Immature natural killer cell (primary cell): Measurements from ENCODE around the gene CELF1. TPM values are rescaled to one million over a fixed set of nuclear protein-coding genes. Genes with fewer than 3 reads are reported as not detected.

Experiments used
- DNase-seq, 3 donors: peaks; one replicate each; pipeline ENCODE4 v3.0.0; 2022; ENCODE audit warnings: mixed read lengths in 1 of 3
- H3K27ac Mint-ChIP-seq, 6 donors: one replicate each; pipeline ENCODE4 v1.8.0; 2020; ENCODE audit warnings: mixed read lengths in 6 of 6, mild to moderate bottlenecking in 5 of 6, inconsistent platforms in 4 of 6, moderate library complexity in 3 of 6
- H3K27me3 Mint-ChIP-seq, 3 donors: one replicate each; pipeline ENCODE4 v1.8.0; 2020 to 2021; ENCODE audit warnings: low read depth in 3 of 3, mild to moderate bottlenecking in 3 of 3, mixed read lengths in 3 of 3, moderate library complexity in 3 of 3, inconsistent platforms in 1 of 3
- H3K36me3 Mint-ChIP-seq, 3 donors: one replicate each; pipeline ENCODE4 v1.8.0; 2020; ENCODE audit warnings: mixed read lengths in 3 of 3, inconsistent platforms in 2 of 3, mild to moderate bottlenecking in 2 of 3
- H3K4me1 Mint-ChIP-seq, 2 donors: one replicate each; pipeline ENCODE4 v1.8.0; 2020; ENCODE audit warnings: inconsistent platforms in 2 of 2, mild to moderate bottlenecking in 2 of 2, mixed read lengths in 2 of 2, moderate library complexity in 1 of 2
- H3K4me3 Mint-ChIP-seq, 5 donors: one replicate each; pipeline ENCODE4 v1.8.0; 2020; ENCODE audit warnings: mild to moderate bottlenecking in 5 of 5, mixed read lengths in 5 of 5, inconsistent platforms in 3 of 5, moderate library complexity in 3 of 5
- H3K9me3 Mint-ChIP-seq, 6 donors: one replicate each; pipeline ENCODE4 v1.8.0; 2020; ENCODE audit warnings: mild to moderate bottlenecking in 6 of 6, mixed read lengths in 6 of 6, inconsistent platforms in 4 of 6, moderate library complexity in 3 of 6
- polyA plus RNA-seq, 3 donors: library from polyadenylated mRNA; unstranded; fragments of 300-500 nt; fragmentation: Illumina TruSeq; gene quantifications; one replicate each; pipeline ENCODE4 v1.2.3, GENCODE V29; 2021

The CELF1 gene
- polyA plus RNA-seq, 3 donors from 2014 or later: 21.0 to 58.1 (median 35.5) TPM

DNA sequence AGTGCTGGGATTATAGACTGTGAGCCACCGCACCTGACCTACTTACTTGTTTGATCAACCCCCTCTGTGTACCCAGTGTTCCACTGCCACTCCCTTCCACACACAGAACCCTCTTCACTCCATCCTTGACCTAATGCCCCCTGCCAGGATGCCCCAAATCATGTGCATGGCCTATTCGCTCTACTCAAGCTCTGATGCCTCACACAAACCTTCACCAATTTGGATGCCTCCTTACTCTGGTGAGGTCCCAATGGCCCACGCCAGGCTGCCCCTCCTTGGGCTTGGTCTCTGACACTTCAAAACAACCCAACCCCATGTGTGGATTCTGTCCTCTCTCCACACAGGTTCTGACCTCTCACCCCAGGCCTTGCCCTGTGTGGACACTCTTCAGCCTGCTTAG is 117.2 kb downstream of the CELF1 start:
- H3K27me3 Mint-ChIP-seq: peaks cover 0 to 4% (median 3%) of the 10 kb centered on the region in 3 donors
- H3K27ac Mint-ChIP-seq: peak overlapping the region in 1 of 6 donors; percentile 40
- no peaks in the 10 kb centered on the region for H3K9me3 Mint-ChIP-seq
- no peak overlapping the region for H3K4me3 Mint-ChIP-seq
- no peaks in the 10 kb centered on the region for H3K36me3 Mint-ChIP-seq
- H3K4me1 Mint-ChIP-seq: no peaks in the 10 kb centered on the region
- no peak for DNase-seq

DNA sequence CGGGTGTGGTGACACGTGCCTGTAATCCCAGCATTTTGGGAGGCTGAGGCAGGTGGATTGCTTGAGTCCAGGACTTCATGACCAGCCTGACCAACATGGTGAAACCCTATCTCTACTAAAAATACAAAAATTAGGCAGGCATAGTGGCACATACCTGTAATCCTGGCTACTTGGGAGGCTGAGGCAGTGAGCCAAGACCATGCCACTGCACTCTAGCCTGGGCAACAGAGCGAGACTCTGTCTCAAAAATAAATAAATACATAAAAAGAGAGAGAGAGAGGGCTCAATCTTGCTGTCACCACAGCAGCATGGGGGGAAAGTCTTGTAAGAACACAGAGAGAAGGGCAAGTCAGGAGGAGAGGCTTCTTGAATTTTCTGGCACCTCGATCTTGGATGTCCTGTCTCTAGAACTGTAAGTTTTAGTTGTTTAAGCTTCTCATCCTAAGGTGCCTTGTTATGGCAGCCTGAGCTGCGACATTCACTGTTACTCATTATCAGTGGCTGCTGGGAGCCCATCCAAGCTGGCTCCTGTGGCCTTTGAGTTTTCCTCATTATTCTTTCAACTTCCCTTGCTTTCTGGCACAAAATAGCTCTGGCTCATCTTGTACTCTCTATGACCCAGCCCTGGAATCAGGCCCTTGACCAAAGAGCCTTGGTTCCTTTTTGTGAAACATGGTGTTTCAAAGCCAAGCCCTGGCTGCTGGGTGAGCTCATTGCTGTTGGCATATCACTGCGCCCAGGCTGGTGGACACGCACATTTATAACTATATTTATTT is 118.7 kb downstream of the CELF1 start:
- Mint-ChIP-seq H3K4me3 (no peak overlapping the region), H3K4me1 (no peaks in the 10 kb centered on the region), H3K27ac (no peak overlapping the region), H3K36me3 (no peaks in the 10 kb centered on the region), H3K9me3 (no peaks in the 10 kb centered on the region), H3K27me3 (peaks cover 0 to 4% (median 3%) of the 10 kb centered on the region in 3 donors)
- DNase-seq: no peak

GRCh38 chr11:47433157-47433556 is 119.8 kb downstream of the CELF1 start:
- Mint-ChIP-seq H3K27ac (no peak overlapping the region), H3K4me3 (no peak overlapping the region)

DNA sequence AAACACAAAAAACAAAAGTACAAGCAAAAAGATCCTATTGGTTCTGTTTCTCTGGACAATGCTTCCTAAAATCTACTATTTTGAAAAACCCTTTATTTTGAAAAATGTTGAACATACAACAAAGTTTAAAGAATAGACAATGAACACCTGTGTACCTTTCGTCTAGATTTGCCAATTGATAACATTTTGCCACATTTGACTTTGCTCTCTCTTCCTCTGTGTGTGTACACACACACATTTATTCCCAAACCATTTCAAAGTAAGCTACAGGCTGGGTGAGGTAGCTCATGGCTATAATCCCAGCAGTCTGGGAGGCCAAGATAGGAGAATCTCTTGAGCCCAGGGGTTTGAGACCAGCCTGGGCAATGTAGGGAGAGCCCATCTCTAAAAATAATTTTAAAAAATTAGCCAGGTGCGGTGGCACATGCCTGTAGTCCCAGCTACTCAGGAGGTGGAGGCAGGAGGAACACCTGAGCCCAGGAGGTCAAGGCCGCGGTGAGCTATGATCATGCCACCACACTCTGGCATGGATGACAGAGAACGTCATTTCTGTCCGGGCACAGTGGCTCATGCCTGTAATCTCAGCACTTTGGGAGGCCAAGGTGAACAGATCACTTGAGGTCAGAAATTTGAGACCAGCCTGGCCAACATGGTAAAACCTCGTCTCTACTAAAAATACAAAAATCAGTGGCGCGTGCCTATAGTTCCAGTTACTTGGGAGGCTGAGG is 121.4 kb downstream of the CELF1 start:
- Mint-ChIP-seq H3K9me3 (no peaks in the 10 kb centered on the region), H3K36me3 (no peaks in the 10 kb centered on the region), H3K27ac (no peak overlapping the region), H3K4me1 (peaks cover 2 to 3% of the 10 kb centered on the region in 2 donors), H3K27me3 (peaks cover 0 to 4% (median 2%) of the 10 kb centered on the region in 3 donors), H3K4me3 (no peak overlapping the region)
- DNase-seq: no peak

More at GRCh38 chr11:47433157-47433556, 119.8 kb downstream of the CELF1 start:
- Mint-ChIP-seq H3K36me3 (no peaks in the 10 kb centered on the region), H3K4me1 (no peaks in the 10 kb centered on the region), H3K27me3 (peaks cover 0 to 4% (median 2%) of the 10 kb centered on the region in 3 donors), H3K9me3 (no peaks in the 10 kb centered on the region)
- DNase-seq: no peak

DNA sequence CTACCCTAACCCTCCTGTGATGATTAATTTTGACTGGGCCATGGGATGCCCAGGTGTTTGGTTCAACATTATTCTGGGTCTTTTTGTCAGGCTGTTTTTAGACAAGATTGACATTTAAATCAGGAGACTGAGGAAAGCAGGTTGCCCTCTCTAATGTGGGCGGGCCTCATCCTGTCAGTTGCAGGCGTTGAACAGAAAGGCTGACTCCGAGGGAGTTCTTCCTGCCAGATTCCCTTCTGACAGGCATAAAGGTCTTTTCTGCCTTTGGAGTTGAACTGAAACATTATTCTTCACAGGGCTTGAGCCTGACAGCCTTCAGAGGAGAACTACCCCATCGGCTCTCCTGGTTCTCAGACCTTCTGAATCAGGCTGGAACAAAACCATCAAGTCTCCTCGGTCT is 122.4 kb downstream of the CELF1 start:
- Mint-ChIP-seq H3K36me3 (peaks cover 0 to 4% (median 0%) of the 10 kb centered on the region in 3 donors), H3K4me1 (peaks cover 9 to 13% of the 10 kb centered on the region in 2 donors), H3K27ac (no peak overlapping the region), H3K27me3 (peaks cover 2 to 8% (median 4%) of the 10 kb centered on the region in 3 donors), H3K4me3 (no peak overlapping the region), H3K9me3 (no peaks in the 10 kb centered on the region)
- DNase-seq: no peak

DNA sequence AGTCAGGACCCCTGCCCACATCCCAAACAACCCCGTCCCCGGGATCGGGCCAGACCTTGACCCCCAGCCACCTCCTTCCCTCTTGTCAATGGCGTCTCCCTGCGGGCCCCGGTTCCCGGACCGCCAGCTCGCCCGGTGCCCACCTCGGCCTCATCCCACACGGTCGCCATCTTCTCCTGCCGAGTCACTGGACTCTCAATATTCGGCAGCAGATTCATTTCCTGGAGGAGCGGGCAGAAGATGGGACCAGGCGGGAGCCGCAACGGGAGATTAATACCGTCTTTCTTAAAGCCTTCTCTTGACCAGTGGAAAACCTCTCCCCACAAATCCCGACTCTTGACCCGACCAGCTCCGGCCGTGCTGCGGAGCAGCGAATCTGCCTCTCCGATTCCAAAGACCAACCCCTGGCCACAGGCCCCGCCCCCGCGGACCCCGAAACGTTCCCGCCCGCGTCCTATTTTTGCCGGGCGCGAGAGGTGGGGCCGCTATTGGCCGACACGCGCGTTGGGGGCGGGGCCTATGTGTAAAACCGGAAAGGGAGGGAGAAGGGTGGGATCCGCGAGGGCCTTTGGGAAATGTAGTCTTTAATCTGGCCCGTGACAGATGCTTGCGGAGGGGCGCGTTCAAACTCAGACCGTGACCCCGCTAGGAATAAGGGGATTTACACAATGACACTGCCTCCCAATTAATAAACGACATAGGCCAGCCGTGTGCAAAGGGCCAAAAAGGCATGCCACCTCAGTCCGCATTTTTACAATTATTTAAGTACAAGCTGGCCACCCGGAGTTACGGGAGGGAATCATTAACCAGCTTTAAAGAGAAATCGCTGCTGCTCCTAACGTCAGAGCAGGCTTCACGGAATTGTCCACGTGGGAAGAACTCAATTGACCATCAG is 126.6 kb downstream of the CELF1 start, which contains the start of gene PSMC3:
Gene PSMC3, minus strand, starts transcription at position 378 of the 895 bp plus-strand sequence. Its CDS starts 160 bp downstream, at position 218.
- Mint-ChIP-seq H3K36me3 (peaks cover 1 to 16% (median 13%) of the 10 kb centered on the region in 3 donors), H3K27me3 (peaks cover 2 to 10% (median 4%) of the 10 kb centered on the region in 3 donors), H3K27ac (peak within 1 kb of the TSS; percentile 92 to 99 (median 98)), H3K4me1 (peaks cover 21 to 33% of the 10 kb centered on the region in 2 donors), H3K9me3 (no peaks in the 10 kb centered on the region), H3K4me3 (peak within 1 kb of the TSS; percentile 99 to 100 (median 99))
- DNase-seq: peak; percentile 97 to 98 (median 97)

GRCh38 chr11:47425611-47426010 is 127.3 kb downstream of the CELF1 start:
- Mint-ChIP-seq H3K27ac (peak overlapping the region; percentile 92 to 99 (median 98)), H3K27me3 (peaks cover 2 to 10% (median 4%) of the 10 kb centered on the region in 3 donors), H3K4me1 (peaks cover 23 to 33% of the 10 kb centered on the region in 2 donors), H3K36me3 (peaks cover 3 to 17% (median 15%) of the 10 kb centered on the region in 3 donors), H3K9me3 (no peaks in the 10 kb centered on the region), H3K4me3 (peak overlapping the region; percentile 99 to 100 (median 99))
- no peak for DNase-seq

- Mint-ChIP-seq H3K4me1 (peaks cover 2% of the 10 kb centered on the region in 2 donors), H3K27me3 (peaks cover 2% of the 10 kb centered on the region in 3 donors), H3K36me3 (peaks cover 8 to 18% (median 13%) of the 10 kb centered on the region in 3 donors), H3K9me3 (no peaks in the 10 kb centered on the region), H3K27ac (peak overlapping the region in 1 of 6 donors; percentile 71), H3K4me3 (no peak overlapping the region)
- no peak for DNase-seq
These were observed 134.3 kb downstream of the CELF1 start for GRCh38 chr11:47418454-47419259.

- H3K9me3 Mint-ChIP-seq: no peaks in the 10 kb centered on the region
- no peak for DNase-seq
- H3K4me1 Mint-ChIP-seq: peaks cover 0 to 2% of the 10 kb centered on the region in 2 donors
- H3K4me3 Mint-ChIP-seq: no peak overlapping the region
- H3K27ac Mint-ChIP-seq: no peak overlapping the region
- H3K27me3 Mint-ChIP-seq: peaks cover 2% of the 10 kb centered on the region in 3 donors
- peaks cover 8 to 18% (median 13%) of the 10 kb centered on the region in 3 donors for H3K36me3 Mint-ChIP-seq
These were observed 135.2 kb downstream of the CELF1 start for GRCh38 chr11:47417712-47418111.

GRCh38 chr11:47415949-47416472 is 136.9 kb downstream of the CELF1 start:
- no peak overlapping the region for H3K4me3 Mint-ChIP-seq
- no peak for DNase-seq
- no peak overlapping the region for H3K27ac Mint-ChIP-seq
- H3K9me3 Mint-ChIP-seq: no peaks in the 10 kb centered on the region
- peaks cover 5 to 15% (median 10%) of the 10 kb centered on the region in 3 donors for H3K36me3 Mint-ChIP-seq
- H3K27me3 Mint-ChIP-seq: peaks cover 2% of the 10 kb centered on the region in 3 donors
- no peaks in the 10 kb centered on the region for H3K4me1 Mint-ChIP-seq
